SIG-M5 (cell line): ENCODE data around the gene ACSL3.
"Not testable (repeated sequence)": the region's sequence is repeated elsewhere in the genome, so short reads cannot be mapped to it uniquely, and the experiment has no call there.

Source experiments
- DNase-seq: peaks from one replicate; lab custom pipeline; 2025; lab: John Stamatoyannopoulos, UW

ACSL3 gene

DNA sequence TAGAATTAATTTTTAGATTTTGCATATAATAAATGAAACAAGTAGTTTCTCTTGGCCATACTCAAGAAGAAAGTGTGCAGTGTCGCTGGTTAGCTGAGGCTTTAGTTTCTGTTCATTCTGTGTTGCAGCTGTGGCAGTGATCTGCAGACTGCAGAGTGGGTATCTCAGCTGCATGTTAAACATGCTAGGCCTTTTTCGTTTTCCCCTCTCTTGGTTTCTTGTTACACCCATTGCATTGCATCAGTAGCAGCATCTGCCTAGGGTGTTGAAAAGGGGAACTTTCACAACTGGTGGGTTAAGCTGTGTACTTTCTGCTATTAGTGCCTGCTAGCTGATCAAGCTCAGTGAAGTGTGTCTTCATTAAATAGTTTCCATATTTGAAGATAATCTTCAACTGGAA, 51.3 kb downstream of the ACSL3 start:
- peak; percentile 95 for DNase-seq

GRCh38 chr2:222912776-222913175, 51.9 kb downstream of the ACSL3 start:
- no peak for DNase-seq

DNA sequence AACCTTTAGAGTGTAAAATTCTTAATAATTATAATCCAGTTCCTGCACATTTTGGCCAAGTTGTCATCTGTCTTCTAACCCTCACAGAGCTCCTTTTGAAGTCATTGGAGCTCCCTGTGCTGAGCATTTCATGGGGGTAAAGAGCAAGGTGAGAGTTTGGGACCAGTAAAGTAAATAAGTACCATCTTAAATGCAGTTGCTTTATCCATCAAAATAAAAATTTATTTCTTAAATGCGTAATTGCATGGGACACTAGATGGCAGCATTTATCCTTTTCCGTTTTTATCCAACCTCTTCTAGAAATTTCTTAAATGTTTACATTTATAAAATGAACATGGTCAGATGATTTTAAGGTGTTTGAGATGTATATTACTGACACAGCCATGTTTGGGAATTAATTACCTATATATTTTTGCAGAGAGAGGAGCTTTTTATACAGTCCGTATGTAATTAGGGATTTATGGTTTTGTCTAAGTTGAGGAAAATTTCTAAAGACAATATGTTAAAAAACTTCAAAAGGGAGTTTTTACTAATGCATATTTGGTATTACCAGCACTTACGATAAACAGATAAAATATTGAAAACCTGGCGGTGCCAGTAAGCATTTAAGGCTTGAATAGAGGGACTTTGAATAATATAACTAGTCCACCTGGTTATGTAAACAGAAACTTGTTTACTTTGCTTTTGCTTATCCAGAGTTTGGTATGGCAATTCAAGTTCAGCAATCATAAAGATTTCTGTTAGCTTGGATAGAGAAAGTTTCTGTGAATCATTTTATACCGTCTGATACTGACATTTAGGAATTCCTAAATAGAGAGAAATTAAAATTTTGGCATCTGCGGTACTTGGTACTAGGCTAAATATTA, 54.5 kb downstream of the ACSL3 start:
- no peak for DNase-seq

- DNase-seq = no peak
These were observed 55.7 kb downstream of the ACSL3 start for GRCh38 chr2:222916229-222917197.

DNA sequence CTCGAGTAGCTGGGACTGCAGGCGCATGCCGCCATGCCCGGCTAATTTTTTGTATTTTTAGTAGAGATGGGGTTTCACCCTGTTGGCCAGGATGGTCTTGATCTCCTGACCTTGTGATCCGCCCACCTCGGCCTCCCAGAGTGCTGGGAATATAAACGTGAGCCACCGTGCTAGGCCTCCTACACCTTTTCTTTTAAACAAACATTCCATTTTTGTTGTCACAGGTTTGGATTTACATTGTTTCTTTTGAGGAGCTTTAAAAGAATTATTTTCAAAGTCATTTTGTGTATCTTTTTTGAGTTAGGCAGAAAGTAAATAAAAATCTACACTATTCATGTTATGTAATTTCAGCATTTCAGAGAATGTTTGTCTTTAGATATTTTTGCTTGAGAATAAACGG, 56.4 kb downstream of the ACSL3 start:
- not testable (repeated sequence) for DNase-seq

GRCh38 chr2:222919841-222920526, 59.1 kb downstream of the ACSL3 start:
- no peak for DNase-seq

DNA sequence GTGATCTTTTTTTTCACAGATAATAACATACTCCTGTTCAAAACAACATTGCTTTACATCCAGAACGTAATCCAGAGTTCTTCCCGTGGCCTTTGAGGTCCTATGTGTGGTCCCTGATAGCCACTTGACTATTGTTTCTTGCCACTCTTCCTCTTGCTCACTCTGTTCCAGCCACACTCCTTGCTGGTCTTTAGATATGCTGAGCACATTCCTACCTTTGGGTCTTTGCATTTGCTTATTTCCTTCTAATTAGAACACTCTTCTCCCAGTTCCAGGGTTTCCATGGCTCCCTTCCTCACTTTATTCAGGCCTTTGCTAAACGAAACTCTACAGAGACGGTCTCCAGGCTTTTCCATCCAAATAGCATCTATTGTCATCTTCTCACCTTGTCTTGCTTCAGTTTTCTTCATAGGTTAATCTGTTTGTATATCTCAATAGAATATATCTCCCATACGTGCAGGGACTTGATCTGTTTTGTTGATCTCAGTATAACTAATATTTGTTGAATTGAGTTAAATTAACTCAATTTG, 59.9 kb downstream of the ACSL3 start:
- no peak for DNase-seq

DNA sequence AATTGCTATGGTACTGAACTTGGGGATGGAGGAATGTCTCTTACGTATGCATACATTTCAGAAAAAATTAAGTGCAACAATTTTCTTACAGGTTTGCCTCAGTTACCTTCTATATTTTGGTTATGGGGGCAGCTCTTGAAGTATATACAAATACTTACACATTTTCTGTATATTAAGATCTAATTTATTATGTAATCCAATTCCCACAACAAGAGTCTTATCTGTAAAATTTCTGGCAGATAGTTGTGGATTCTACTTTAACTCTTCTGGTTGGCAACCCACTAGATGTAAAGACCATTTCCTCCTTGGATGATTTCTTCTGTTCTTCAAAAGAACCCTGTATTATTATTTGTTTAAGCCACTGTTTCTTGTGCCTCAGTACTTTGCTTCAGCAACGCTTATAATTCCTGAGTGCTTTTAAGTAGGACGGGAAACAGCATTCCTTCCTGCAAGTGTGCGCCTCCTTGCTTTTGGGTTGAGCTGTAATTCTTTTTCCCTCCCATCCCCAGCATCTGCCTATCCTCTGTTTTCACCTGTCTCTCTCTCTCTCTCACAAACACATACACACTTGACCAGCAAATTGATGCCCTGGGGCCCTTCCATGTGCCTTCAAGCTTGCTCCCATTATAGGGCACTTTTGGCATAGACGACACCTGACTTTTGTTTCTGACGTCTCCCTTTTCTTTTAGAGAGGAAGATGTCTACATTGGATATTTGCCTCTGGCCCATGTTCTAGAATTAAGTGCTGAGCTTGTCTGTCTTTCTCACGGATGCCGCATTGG, 61.4 kb downstream of the ACSL3 start:
- DNase-seq = no peak

DNA sequence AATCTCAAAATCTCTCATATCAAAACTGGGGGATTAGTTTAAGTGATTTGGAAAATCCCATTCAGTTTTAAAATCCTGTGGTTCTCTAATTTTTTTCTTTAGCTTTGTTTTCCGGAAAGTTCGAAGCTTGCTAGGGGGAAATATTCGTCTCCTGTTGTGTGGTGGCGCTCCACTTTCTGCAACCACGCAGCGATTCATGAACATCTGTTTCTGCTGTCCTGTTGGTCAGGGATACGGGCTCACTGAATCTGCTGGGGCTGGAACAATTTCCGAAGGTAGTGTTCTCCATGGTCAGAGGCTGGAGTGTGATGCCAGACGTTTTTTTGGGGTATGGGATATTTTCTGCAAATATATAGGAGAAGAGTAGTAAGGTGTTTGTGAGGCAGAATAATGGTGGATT, 66.1 kb downstream of the ACSL3 start:
- DNase-seq = no peak

- DNase-seq = no peak
These were observed 66.8 kb downstream of the ACSL3 start for GRCh38 chr2:222927600-222927999.

DNA sequence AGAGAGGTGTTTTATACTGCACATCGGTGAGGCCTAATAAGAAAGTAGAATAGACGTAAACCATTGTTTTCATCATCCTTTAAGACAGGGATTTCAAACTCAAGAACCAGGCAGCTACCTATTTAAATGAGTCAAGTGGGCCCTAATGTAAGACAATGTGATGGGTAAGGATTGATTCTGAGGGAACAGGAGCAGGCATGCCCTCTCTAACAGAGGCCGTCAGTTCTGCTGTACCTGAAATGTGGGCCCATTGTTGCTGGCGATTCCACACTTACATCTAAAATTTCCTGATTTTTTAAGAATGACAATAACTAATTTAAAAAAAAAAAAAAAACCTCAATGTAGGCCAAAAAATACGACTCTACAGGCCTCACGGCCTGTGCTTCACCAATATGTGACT, 67.5 kb downstream of the ACSL3 start:
- DNase-seq = no peak

DNA sequence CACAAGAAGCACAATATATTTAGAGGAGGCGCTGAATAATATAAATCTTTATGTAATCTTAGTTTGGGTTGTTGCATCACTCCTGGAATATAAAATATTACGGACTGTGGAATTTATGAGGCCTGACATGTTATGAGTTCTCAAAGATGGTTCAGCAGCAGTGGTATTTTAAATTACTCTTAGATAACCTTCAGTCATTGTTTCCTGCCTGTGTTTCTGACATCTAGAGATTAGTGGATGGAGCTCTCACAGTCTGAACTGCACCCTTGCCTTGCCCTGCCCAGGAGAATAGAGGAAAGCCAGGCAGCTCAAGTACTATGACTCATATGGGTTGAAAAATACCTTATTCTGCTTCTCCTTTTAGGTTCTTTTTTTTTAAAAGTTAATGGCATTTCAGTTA, 70.0 kb downstream of the ACSL3 start:
- no peak for DNase-seq

DNA sequence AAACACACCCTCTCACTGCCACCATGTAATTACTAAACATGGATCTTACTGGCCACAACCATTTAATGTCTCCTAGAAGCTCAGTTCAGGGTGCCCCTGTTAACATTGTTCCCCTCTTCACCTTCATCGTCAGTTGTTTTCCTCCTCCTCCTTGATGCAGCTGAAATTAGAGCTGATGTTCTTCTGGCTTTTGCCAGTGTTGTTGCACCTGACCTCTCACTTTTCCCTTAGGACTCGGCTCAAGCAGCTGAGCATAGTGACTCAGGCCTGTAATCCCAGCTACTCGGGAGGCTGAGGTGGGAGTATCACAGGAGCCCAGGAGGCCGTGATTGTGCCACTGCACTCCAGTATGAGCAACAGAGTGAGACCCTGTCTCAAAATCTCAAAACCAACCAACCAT, 70.8 kb downstream of the ACSL3 start:
- DNase-seq = no peak

DNA sequence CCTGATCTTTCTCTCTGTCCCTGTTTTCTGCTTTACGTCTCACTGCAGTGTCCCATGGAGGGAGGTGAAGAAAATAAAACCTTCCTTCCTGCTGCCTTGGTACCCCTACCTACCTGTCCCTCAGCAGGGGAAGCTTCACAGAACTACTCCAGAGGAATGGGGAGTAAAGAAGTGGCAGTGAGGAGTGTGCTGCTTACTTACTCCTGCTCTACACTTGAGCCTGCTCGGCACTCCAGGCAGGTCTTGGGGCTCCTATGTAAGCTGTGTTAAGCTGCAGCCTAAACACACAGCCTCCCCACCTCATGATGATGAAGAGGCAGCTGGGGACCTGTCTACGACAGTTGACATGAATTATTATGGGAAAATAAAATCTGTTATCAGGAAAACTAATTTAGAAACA, 72.6 kb downstream of the ACSL3 start:
- DNase-seq = no peak

GRCh38 chr2:222935688-222936298, 75.0 kb downstream of the ACSL3 start:
- no peak for DNase-seq

GRCh38 chr2:222936705-222937104, 75.9 kb downstream of the ACSL3 start:
- no peak for DNase-seq

- DNase-seq = no peak
These were observed 77.5 kb downstream of the ACSL3 start for GRCh38 chr2:222938327-222938726.

DNA sequence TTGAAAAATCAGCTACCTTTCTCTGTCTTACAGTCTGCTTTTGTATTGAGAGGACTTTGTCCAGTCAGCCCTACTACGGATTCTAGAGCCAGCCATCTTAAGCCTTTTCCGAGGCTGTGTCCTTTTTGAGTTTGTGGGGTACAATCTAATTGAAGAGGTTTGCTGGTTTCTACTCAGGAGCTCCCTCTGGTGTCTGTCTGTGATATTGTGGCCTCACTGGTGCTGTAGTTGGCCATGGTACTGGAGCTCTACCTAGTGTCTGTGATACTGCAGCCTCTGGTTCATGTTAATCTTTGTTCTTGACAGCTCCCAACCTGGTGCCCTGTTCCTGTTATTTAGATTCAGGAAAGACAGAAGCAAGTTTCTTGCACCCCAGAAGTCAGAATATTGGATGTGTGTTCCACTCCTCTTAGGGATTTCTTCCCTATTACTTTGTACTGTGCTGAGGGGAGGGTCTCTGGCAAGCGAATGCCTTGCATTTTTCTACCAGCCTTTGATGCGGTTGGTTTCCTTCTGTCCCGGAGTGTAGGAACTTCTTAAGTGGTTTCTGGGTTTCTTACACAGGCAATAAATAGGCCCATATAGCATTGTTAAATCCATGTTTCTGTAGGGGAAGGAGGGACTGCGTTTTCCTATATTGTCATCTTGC, 78.5 kb downstream of the ACSL3 start:
- peak; percentile 46 for DNase-seq

GRCh38 chr2:222939979-222940378, 79.1 kb downstream of the ACSL3 start:
- no peak for DNase-seq

DNA sequence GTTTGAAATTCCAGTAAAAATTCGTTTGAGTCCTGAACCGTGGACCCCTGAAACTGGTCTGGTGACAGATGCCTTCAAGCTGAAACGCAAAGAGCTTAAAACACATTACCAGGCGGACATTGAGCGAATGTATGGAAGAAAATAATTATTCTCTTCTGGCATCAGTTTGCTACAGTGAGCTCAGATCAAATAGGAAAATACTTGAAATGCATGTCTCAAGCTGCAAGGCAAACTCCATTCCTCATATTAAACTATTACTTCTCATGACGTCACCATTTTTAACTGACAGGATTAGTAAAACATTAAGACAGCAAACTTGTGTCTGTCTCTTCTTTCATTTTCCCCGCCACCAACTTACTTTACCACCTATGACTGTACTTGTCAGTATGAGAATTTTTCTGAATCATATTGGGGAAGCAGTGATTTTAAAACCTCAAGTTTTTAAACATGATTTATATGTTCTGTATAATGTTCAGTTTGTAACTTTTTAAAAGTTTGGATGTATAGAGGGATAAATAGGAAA, 80.7 kb downstream of the ACSL3 start:
- DNase-seq = no peak
